Measurements from ENCODE around the gene MT1H.

- no peak for TF ChIP-seq HBP1 (CRISPR knock-in tag; IDR thresholded peaks at IDR 0.05)
- TF ChIP-seq ZNF740 (CRISPR knock-in tag; IDR thresholded peaks at IDR 0.05), result no peak
- no peak for TF ChIP-seq ZNF740 (tag; IDR thresholded peaks at IDR 0.05)
Observed at GRCh38 chr16:56631197-56631596, 38.4 kb upstream of the MT1H start.

Data from K562 (cell line).